ENCODE data around the gene NAIF1. TPM values are rescaled to one million over a fixed set of nuclear protein-coding genes. Genes with fewer than 3 reads are reported as not detected.
A peak's percentile ranks its signal among the peaks of the same experiment; 100 is the strongest.
"Not testable (repeated sequence)": the region's sequence is repeated elsewhere in the genome, so short reads cannot be mapped to it uniquely, and the experiment has no call there.

The NAIF1 gene
- total RNA-seq, 1 donor from 2014 or later: 5.1 TPM

- intact Hi-C loops (cut with DNase I): no loop called here
- ATAC-seq: peak; percentile 23
- DNase-seq (ENCODE audit: missing footprints): peak; percentile 87
Measured at GRCh38 chr9:128091144-128091543, 24.0 kb upstream of the NAIF1 start.

GRCh38 chr9:128089299-128089698 lies 22.2 kb upstream of the NAIF1 start:
- intact Hi-C loops (cut with DNase I): no loop called here
- DNase-seq (ENCODE audit: missing footprints) (no peak), ATAC-seq (no peak)

GRCh38 chr9:128088253-128088945 lies 21.3 kb upstream of the NAIF1 start:
- intact Hi-C loops (cut with DNase I): no loop called here
- peak; percentile 45 for DNase-seq (ENCODE audit: missing footprints)

GRCh38 chr9:128087262-128087661 lies 20.1 kb upstream of the NAIF1 start:
- DNase-seq (ENCODE audit: missing footprints) (peak; percentile 28), ATAC-seq (no peak)
- intact Hi-C loops (cut with DNase I): no loop called here

More at GRCh38 chr9:128088253-128088945, 21.3 kb upstream of the NAIF1 start:
- no peak for ATAC-seq

GRCh38 chr9:128085943-128086342 lies 18.8 kb upstream of the NAIF1 start:
- ATAC-seq (no peak), DNase-seq (ENCODE audit: missing footprints) (no peak)
- intact Hi-C loops (cut with DNase I): no loop called here

GRCh38 chr9:128084746-128085145 lies 17.6 kb upstream of the NAIF1 start:
- DNase-seq (ENCODE audit: missing footprints): no peak
- no peak for ATAC-seq
- intact Hi-C loops (cut with DNase I): no loop called here

- ATAC-seq: no peak
- intact Hi-C loops (cut with DNase I): no loop called here
- no peak for DNase-seq (ENCODE audit: missing footprints)
Measured at GRCh38 chr9:128082151-128082550, 15.0 kb upstream of the NAIF1 start.

- ATAC-seq: peak; percentile 82
- intact Hi-C loops (cut with DNase I): no loop called here
- peak; percentile 76 for DNase-seq (ENCODE audit: missing footprints)
Measured at GRCh38 chr9:128081056-128081455, 13.9 kb upstream of the NAIF1 start.

GRCh38 chr9:128080206-128080605 lies 13.1 kb upstream of the NAIF1 start:
- no peak for ATAC-seq
- DNase-seq (ENCODE audit: missing footprints): no peak
- intact Hi-C loops (cut with DNase I): no loop called here

- intact Hi-C loops (cut with DNase I): no loop called here
- ATAC-seq (no peak), DNase-seq (ENCODE audit: missing footprints) (peak; percentile 43)
Measured at GRCh38 chr9:128078504-128079434, 11.6 kb upstream of the NAIF1 start.

- intact Hi-C loops (cut with DNase I): no loop called here
- no peak for DNase-seq (ENCODE audit: missing footprints)
- ATAC-seq: no peak
Measured at GRCh38 chr9:128077847-128078503, 10.9 kb upstream of the NAIF1 start.

- no peak for ATAC-seq
- intact Hi-C loops (cut with DNase I): no loop called here
Measured at GRCh38 chr9:128073253-128073886, 6.2 kb upstream of the NAIF1 start.

GRCh38 chr9:128072144-128073021 lies 5.3 kb upstream of the NAIF1 start:
- DNase-seq (ENCODE audit: missing footprints): peak; percentile 81
- intact Hi-C loops (cut with DNase I): no loop called here
- ATAC-seq: no peak

More at GRCh38 chr9:128073253-128073886, 6.2 kb upstream of the NAIF1 start:
- no peak for DNase-seq (ENCODE audit: missing footprints)

- intact Hi-C loops (cut with DNase I); ATAC-seq: not testable (repeated sequence)
Measured at GRCh38 chr9:128071475-128071874, 4.4 kb upstream of the NAIF1 start.

GRCh38 chr9:128070874-128071273 lies 3.8 kb upstream of the NAIF1 start:
- intact Hi-C loops (cut with DNase I): no loop called here
- ATAC-seq (no peak), DNase-seq (ENCODE audit: missing footprints) (no peak)

More at GRCh38 chr9:128071475-128071874, 4.4 kb upstream of the NAIF1 start:
- not testable (repeated sequence) for DNase-seq (ENCODE audit: missing footprints)

- ATAC-seq (no peak), DNase-seq (ENCODE audit: missing footprints) (peak; percentile 82)
- intact Hi-C loops (cut with DNase I): no loop called here
Measured at GRCh38 chr9:128068386-128069205, 1.5 kb upstream of the NAIF1 start.

Measured in Right ventricle myocardium inferior (tissue), 1 donor.